Hematopoietic multipotent progenitor cell (in vitro differentiated cells): ENCODE measurements around the gene SKA1. TPM values are rescaled to one million over a fixed set of nuclear protein-coding genes. Genes with fewer than 3 reads are reported as not detected.
"Not testable (repeated sequence)": the region's sequence is repeated elsewhere in the genome, so short reads cannot be mapped to it uniquely, and the experiment has no call there.

ENCODE experiments used
- DNase-seq, 3 donors: peaks; one replicate each; pipeline ENCODE4 v3.0.0-alpha.2; 2011 to 2015; ENCODE audit warnings: low read depth in 2 of 3, low spot score in 2 of 3
- total RNA-seq: library from RNA; depleted of rRNA; stranded (reverse); fragments of >200 nt; gene quantifications from one replicate; pipeline ENCODE4 v1.2.3, GENCODE V29; 2012

The SKA1 gene
- total RNA-seq, 1 donor = 0.81 TPM

- no peak for DNase-seq
These were observed 53.0 kb downstream of the SKA1 start for GRCh38 chr18:50427896-50428295.

GRCh38 chr18:50428531-50429206, 53.8 kb downstream of the SKA1 start:
- DNase-seq = no peak

GRCh38 chr18:50429207-50429948, 54.5 kb downstream of the SKA1 start:
- DNase-seq = peak in 2 of 3 donors; percentile 16 to 45

GRCh38 chr18:50432915-50433314, 58.1 kb downstream of the SKA1 start:
- DNase-seq = no peak

GRCh38 chr18:50436742-50437141, 61.9 kb downstream of the SKA1 start:
- DNase-seq = not testable (repeated sequence)

- no peak for DNase-seq
These were observed 64.7 kb downstream of the SKA1 start for GRCh38 chr18:50439460-50440015.

- DNase-seq = no peak
These were observed 66.2 kb downstream of the SKA1 start for GRCh38 chr18:50441016-50441415.

GRCh38 chr18:50441501-50441900, 66.7 kb downstream of the SKA1 start:
- no peak for DNase-seq

Other genes starting within 250 kb of the SKA1 start
- under 0.01 TPM for gene MYO5B, start 179.9 kb upstream of the SKA1 start, total RNA-seq
- gene CFAP53, start 108.6 kb upstream of the SKA1 start, total RNA-seq = 0.27 TPM
- 94.8 TPM for gene MBD1, start 93.5 kb upstream of the SKA1 start, total RNA-seq
- gene CXXC1, start 87.4 kb upstream of the SKA1 start, total RNA-seq = 86.4 TPM
- gene MAPK4, start 185.0 kb downstream of the SKA1 start, total RNA-seq = not detected